Inflammatory macrophage treated with lipopolysaccharide for 1 hour (primary cell): Measurements from ENCODE around the gene H2BK1.

Source experiments
- DNase-seq, 2 donors: peaks; one replicate each; pipeline ENCODE4 v3.0.0-alpha.2; 2020 to 2022

The H2BK1 gene

DNA sequence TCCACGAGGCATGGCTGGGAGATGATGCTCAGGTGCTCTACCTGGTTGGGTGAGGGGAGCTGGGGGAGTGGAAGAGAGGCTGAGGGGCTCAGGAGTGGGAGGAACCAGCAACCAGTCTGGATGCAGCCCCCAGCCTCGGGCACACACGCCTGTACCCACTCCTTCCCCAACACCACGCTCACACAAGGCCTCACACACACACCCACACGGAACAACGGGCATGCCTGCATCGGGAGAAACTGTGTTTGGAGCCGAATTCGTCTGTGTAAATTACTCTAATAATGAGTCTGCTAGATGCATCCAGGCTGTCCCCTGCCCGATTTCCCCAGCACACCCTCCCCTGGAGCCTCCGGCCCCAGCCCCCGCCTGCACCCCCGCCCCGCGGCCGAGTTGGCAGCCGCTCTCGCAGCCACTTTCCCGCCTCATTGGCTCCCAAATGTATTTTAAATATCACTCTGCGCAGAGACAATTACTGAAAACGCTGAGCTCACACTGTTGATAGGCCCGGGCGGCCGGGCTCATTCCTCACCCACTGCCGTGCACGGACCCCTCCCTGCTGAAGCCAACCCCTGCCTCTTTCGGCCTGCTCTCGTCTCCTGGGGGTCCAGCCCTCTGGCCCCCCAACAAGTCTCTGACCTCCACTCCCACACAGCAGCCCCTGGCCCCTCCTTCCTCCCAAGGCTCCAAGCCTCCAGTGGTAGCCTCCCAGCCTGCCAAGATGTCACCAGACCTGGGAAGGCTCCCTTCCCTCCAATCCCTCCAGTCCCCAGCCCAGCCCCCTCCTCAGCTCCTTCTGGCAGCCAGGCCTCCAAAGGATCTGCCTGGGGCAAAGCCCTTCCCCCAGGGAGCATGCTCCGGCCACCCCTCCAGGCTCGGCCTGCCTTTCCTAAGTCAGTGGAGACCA lies 11.1 kb downstream of the H2BK1 start:
- DNase-seq: no peak

DNA sequence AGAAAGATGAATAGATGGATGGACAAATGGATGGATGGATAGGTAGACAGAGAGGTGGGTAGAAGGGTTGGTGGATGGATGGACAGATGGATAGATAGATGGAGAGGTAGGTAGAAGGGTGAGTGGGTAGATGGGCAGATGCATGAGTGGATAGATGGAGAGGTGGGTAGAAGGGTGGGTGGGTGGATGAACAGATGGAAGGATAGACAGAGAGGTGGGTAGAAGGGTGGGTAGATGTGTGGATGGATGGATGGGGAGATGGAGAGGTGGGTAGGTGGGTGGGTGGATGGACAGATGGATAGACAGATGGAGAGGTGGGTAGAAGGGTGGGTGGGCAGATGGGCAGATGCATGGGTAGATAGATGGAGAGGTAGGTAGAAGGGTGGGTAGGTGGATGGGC lies 12.4 kb downstream of the H2BK1 start:
- no peak for DNase-seq

DNA sequence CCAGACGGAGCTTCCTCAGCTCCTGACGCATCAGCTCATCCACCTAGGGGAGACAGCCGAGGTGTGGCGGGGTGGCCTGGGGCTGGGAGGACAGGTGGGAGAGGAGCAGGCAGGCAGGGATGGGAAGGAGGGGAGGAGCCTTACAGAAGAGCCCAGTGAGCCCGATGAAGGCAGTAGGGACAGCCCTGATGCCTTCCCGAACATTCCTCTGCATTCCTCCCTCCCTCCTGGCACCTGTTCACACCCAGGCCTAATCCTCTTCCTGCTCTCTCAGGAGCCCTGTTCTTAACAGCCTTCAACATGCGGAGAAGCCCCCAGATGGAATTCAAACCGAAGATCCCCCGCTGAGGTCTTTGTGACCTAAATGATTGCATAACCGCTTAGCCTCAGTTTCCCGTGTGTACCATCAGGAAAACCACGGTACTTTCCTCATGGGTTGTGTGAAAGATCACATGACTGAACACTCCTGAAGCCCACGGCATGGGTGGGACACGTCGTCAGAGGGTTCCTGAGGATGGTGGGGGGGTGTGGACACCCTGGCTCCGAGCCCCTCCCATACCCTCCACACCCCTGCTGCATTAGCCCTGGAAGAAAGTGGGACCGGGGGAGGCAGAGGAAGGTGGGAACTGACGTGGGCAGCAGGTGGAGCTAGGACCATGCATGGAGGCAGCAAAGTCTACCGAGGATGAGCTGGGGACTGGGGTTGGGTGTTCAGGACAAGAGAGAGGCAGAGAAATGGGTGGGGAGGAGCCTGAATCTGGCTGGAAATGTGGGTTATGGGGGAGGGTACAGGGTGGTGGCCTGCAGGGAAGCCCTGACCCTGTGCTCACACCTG lies 14.5 kb downstream of the H2BK1 start:
- no peak for DNase-seq

DNA sequence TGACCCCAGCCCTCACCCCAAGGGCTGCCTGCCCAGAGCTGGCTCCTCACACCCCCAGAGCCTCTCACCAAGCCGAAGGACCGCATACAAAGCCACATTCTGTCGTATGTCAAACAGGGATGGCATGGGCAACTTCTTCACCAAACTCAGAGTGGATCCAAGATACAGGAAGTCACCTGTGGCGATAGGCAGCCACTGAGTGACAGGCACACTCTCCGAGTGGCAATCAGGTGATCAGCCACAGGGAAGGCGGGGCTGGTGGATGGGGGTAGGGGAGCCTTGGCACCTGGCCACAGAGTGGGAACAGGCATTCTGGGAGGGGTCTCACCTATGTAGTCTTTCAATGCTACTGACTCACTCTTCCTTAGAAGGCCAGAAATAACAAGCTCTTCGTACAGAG lies 16.1 kb downstream of the H2BK1 start:
- no peak for DNase-seq

DNA sequence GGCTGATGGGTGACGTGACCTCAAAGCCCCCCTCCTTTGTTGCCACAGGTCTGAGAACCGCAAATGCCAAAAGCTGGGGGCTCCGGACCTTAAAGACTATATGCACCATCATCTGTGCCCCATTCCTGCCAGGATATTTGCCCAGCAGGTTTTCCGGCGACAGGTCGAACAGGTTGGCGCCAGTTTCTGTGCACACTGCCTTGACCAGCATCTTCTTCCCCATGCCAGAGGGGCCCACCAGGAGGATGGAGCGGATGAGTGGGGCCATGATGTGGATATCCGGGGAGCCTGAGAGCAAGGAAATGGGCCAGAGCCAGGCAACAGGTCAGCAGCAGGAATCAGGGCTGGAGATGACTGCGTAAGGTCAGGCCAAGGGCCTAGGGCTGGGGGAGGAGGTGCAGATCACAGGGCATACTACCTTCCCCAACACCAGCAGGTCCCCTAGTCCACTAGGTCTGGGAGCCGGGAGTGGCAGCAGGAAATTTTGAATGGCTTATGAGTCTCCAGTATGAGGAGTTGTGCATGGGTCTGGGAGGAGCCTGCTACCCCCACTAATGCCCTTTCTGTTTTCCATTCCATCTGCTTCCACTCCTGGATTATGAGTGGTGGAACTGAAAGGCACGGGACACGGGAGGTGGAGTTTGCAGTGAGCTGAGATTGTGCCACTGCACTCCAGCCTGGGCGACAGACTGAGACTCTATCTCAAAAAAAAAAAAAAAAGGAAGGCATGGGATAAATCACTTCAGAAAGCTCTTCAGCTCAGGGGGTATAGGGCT lies 16.9 kb downstream of the H2BK1 start:
- no peak for DNase-seq

DNA sequence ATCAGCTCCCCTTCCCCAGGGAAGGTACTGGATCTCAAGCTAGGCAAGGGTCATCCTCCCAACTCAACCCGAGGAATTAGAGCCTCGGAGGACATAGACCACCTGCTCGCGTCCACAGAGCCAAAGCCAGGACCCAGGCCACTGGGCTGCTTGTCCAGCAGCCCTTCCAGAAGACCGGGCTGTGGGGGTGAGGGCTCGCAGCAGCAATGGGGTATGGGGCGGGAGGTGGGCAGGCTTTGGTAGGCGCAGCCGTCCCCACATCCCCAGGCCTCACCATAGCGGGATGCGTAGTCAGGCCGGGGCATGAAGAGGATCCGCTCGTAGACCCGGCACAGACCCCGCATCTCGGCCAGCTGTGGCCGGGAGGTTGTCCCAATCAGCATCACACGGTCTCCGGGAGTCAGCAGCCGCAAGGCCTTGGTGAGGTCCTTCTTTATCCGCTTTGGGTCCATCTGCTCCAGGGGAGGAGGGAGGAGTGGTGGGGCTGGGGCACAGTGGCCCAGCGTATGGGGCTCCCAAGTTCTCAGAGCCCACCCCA lies 18.2 kb downstream of the H2BK1 start:
- no peak for DNase-seq

DNA sequence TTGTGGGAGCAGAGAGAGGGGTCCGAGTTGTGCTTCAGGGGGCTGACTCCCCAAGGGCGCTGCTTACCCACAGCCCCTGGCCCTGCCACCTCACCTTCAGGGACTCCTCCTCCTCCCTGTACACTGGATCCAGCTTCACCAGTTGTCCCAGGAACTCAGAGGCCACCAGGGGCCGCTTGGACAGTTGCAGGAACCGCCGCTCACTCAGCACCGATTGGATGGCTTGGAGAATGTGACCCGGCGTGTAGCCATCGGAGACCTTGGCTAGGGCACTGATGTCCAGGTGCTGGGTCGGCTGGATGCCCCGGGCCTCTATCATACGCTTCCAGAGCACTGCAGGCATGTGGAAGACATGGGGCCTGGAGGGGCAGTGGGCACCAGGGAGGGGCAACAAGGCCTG lies 18.7 kb downstream of the H2BK1 start:
- no peak for DNase-seq

DNA sequence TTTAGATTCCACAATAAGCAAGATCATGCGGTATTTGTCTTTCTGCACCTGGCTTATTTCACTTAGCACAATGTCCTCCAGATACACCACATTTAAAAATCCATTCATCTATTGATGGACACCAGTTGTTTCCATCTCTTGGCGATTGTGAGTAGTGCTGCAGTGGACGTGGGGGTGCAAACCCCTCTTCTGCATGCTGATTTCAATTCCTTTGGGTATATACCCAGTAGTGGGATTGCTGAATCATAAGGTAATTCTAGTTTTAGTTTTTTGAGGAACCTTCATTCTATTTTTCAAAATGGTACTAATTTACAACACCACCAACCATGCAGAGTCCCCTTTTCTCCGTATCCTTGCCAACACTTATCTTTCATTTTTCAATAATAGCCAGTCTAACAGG lies 21.2 kb downstream of the H2BK1 start:
- no peak for DNase-seq

DNA sequence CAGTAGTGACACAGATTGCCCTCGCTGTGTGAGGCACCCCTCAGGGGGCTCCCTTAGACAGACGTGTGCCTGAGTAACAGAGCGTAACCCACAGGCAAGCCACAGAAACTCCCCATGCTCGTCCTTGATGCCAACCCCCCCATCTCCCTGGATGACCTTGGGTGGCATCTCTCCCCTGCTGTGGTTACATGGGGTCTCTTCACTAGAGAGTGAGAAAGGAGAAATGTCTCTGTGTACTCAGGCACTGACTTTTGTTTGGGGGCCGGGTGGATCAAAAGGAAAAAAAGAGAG lies 22.1 kb downstream of the H2BK1 start:
- DNase-seq: no peak

DNA sequence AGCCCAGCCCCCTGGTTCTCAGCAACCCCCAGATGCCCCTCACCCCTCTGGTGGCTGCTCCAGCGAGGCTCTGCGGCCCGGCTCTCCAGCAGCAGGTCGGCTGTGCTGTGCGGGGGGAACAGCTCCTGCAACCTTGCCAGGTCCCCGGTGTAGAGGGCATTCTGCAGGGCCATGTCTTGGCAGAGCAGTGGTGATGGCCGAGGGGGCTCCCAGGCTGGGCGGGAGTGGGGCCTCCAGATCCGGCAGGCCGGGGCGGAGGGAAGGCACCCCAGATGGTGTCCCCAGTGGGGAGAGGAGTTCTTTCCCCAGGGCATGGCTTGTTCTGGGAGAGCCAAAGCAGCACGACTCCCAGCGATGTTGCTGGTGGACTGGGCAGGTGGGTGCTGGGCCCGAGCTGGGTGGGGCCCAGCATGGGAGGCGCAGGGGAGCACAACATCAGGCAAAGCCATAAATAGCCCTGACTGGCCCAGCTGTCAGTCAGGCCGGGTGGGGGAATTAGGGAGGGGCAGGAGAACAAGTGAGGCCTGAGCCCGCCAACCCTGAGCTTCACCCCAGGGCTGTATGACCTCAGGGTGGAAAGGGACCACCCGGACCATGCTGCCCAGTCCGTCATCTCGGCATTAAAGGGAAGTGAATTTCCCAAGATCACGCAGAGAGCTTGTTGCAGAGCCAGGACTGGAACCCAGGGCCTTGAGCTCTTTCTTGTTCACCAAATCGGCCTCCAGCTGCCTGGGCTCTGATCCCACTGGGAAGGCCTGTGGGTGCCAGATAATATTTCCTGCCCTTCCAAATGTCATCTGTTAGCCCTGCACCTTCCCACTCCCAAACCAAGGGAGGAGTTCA lies 22.7 kb downstream of the H2BK1 start:
- no peak for DNase-seq

DNA sequence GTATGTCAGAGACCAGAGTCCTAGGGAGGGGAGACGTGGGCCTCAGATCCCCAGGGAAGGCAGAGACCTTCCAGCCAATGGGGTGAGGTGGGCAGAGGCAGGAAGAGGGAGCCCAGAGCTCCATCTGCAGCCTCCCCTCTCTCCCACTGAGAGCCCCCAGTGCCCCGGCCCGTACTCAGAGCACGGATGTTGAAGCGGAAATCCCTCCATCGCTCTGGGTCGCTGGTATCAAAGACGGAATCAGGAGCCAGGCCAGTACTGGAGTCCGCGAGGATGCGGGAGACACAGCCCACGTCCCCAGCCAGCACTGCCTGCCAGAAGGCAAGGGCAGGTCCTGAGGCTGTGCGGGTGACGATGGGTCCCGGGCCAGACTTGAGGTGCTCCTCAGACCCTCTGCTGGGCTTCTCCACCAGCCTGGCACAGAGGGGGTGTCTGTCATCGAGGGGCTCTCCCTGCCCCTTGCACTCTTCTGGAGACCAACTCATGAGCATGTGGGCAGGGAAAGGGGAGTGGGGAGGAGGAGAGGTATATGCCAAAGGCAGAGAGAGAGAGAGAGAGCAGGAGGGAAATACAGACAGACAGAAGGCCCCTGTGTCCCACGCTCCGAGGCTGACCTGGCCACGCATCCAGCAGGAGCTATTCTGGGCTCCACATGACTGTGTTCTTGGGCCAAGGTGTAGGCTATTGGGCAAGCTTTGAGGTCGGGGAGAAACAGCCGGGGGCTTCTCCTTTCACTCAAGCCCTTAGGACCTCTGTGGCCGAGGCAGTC lies 23.5 kb downstream of the H2BK1 start, which contains the start of gene ASB10:
Gene ASB10 (minus strand): TSS at position 611 of the 769 bp plus-strand sequence. CDS start 120 bp downstream, at position 491.
- no peak for DNase-seq

DNA sequence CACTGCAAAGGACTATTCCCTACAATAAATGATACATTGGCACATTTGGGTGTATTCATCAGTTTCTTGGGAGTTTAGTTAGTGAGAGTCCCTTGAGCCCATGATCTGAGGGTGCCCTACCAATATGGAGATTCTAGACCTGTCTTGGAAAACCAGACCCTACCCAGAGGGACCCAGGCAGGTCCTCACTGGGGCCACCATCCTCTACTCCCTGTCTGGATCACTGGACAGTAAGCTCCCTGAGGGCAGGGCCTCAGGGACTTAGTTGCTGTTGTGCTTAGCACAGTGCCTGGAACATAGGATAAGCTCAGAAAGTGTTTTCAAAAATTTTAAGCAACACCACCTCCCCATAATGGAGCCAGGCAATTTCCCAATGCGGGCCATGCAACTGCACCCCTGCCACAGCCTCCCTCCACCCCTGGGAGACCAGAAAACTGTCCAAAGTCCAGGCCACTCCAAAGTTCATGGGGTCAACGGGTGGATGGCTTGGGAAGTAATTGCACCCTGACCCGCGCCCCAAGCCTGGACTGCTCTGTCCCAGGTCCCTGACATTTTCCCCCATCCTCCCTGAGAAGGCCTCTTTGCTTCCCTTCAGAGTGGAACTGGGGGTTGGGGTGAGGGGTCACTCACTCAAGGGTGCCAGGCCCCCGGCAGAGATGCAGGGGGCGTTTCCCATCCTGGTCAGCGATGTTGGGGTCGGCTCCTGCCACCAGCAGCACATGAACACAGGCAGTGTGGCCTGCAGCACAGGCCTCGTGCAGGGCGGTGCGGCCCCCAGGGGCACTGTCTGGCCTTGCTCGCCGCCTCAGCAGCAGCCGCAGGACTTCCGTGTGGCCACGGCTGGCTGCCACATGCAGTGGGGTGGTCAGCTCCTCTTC lies 24.3 kb downstream of the H2BK1 start:
- no peak for DNase-seq

DNA sequence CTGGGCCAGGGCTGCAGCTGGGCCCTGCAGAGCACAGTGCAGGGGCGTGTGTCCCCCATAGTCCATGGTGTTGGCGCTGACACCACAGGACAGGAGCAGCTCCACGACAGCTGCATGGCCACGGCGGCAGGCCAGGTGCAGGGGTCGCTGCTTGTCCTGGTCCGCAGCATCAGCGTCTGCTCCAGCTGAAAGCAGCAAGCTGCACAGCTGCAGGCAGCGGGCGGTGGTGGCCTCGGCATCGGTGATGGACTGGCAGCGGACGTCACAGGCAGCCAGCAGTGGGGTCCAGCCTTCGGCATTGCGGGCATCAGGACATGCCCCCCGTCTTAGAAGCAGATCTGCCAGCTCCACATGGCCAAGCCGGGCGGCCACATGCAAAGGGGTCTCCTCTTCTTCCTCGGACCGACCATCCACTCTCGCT lies 29.3 kb downstream of the H2BK1 start:
- no peak for DNase-seq

DNA sequence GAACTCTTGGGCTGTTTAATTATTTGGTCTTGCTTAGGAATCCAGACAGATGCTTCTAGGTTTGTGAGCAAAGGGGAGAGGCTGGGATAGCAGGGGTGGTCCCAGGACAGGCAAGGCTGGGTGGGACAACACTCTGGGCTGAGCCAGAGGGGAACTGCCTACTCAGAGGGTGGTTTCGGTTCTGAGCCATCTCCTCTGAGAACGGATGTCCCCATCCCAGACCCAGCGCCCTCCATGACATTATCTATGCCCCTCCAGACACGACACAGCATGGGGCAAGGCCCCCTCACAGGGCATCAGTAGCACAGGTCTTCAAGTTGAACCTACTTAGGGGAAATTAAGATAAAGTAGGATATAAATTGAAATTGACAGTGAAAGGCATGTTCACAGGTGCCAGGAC lies 30.3 kb downstream of the H2BK1 start:
- DNase-seq: no peak

DNA sequence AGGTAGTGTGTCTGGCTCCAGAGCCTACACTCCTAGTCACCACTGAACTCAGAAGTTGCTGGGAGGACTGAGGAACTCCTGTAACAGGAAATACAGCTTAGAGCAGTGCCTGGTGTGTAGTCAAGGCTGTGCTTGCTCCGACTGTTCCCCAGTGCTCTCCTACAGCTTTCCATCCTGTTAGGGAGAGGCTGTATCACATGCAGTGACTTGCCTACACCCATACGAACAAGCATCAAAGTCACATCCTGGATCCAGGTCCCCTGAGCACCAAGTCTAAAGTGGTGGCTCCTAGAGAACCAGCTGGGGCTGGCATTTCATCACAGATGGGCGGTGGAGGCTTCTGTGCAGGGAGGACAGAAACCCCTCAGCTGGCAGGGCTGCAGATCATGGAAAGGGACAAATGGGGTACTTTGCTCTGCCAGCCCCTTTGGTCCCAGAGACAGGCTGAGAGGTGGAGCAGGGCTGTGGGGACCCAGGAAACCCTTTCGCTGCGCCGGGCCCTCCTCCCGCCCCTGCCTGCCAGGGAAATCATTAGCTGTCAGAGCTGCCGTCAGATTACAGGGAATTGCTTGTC lies 30.9 kb downstream of the H2BK1 start:
- DNase-seq: no peak

DNA sequence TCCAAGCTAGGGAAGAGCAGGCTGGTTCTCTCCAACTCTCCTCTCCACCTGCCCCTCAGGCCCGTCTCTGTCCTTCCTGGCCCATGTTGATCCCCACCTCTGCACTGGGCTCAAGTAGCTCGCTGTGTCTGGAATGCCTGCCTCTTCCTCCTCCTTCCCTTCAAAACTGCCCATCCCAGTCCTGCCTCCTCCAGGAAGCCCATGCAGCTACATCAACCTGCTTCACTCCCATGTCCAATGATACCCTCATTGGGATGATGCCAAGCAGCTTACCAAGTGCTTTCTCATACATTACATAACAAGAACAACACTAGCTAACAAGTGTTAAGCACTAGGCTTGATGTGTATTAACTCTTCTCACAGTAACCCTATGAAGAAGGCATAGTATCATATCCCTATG lies 31.5 kb downstream of the H2BK1 start:
- no peak for DNase-seq

DNA sequence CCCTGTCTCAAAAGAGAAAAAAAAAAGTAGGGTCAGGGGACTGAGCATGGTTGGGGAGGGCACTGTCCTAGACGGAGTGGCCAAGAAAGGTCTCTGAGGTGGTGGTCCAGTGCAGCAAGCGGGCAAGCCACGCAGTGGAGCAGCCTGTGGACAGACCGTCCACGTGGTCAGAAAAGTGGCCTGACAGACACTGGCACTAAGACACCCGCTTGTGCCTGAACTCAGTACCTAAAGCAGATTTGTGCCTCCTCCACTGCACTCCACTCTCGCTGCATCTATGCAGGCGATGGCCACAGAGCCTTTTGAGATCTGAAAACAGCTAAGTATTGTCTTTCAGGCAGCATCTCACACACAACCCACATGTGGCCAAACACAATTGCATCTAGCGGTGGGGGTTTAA lies 32.1 kb downstream of the H2BK1 start:
- no peak for DNase-seq

DNA sequence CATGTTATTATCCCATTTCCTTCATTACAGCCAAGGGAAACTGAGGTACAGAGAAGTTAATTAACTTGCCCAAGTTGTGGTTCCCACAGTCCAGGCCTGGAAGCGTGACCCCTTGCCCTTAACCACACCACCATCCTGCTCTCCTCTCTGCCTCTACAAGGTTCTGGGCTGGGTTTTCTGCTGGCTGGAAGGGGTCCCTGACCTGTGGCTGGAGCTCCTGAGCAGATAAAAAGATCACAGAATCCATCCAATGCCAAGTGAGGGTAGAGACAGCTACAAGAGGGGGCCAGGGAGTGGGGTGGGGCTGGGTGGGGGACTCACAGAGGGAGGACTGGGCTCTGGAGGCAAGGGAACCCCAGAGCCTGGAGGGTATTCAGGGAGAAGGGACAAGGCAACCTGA lies 33.0 kb downstream of the H2BK1 start:
- no peak for DNase-seq

DNA sequence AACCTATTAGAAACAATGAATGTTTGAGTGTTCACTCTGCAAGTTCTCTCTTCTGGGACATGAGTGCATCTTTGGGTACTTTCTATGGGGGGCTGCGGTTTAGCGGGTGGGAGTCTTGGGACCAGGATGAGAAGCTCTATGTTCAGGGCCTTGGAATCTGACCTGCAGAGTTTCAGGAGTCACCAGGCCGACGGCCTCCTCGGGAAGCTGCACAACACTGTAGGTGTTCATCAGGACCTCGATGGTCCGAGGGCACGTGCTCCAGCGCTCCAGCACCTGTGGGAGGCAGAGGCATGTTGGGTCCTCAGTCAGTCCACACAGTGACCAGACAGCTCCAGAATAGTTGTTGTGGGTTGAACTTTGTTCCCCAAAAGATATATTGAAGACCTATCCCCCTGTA lies 33.9 kb downstream of the H2BK1 start:
- DNase-seq: no peak

DNA sequence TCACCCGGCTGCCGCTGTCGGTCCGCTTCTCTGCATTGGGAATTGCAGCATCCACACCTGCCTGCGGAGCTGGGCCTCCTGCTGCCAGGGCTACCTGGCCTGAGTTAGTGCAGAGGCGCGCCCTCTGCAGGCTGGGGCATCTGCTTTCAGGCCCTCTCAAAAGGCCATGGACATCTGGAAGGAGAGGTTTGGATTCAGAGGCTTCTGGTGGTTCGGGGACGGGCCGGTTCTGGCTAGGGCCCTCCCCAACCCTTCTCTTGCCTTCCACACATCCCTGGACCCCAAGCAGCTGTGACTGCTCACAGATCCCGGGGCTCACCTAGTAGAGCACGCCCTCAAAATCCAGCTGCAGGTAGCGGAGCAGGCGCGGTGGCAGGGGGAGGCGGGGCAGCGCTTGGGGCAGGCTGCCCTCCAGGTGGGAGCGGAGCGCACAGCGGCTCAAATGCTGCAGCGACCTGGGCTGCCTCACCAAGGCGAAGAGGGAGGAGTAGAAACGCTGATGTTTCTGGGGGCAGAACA lies 34.4 kb downstream of the H2BK1 start:
- DNase-seq: no peak
